HG03575 (cell line): ENCODE measurements around the gene SLC2A4RG.

Experiments used
- ATAC-seq: cut with Tn5 transposase; IDR thresholded peaks from one replicate; pipeline ENCODE4 v1.9.1; 2021; ENCODE audit not compliant: unreplicated experiment, insufficient number of reproducible peaks, low FRiP score; ENCODE audit errors: extremely low read depth

The SLC2A4RG gene

GRCh38 chr20:63787302-63787701, 47.7 kb downstream of the SLC2A4RG start:
- no peak for ATAC-seq

- ATAC-seq: no peak
Observed at GRCh38 chr20:63787749-63788148, 48.2 kb downstream of the SLC2A4RG start.

GRCh38 chr20:63789836-63790571, 50.4 kb downstream of the SLC2A4RG start:
- no peak for ATAC-seq

GRCh38 chr20:63790572-63791168, 51.1 kb downstream of the SLC2A4RG start:
- ATAC-seq: no peak

GRCh38 chr20:63791497-63792156, 52.1 kb downstream of the SLC2A4RG start:
- ATAC-seq: no peak

GRCh38 chr20:63792866-63793265, 53.3 kb downstream of the SLC2A4RG start:
- ATAC-seq: no peak
